Measurements from ENCODE around the gene SGPL1.
"Not testable (repeated sequence)": the region's sequence is repeated elsewhere in the genome, so short reads cannot be mapped to it uniquely, and the experiment has no call there.

The SGPL1 gene

DNA sequence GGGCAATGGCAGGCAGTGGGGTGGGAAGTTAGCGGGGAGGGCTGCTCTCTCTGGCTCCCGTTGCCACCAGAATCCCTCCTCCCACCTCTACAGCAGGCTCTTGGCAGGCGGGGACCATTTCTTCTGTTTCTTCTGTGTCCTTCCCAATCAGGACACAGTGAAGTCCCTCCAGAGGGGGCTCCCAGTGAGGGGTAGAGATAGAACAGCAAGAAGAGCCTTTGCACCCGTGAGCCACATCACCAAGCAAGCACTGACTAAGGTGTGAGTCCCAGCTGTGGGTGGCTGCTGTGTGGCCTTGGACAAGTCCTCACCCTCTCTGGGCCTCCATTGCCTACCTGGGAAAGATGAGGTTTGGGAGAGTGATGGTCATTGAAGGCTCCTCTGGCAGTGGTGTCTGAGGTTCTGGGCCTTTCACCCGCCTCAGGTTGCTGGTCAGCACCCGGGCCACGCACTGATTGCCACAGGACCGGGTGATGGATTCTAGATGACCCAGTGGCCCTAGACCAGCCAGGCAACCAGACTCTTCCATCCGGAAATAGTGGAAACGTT is 98.6 kb downstream of the SGPL1 start:
- no peaks in the 10 kb centered on the region for H3K9me3 ChIP-seq (ENCODE audit: insufficient read depth, low read depth, low read length)
- no peaks in the 10 kb centered on the region for H3K36me3 ChIP-seq (ENCODE audit: insufficient read depth, low read depth, low read length)
- H3K27me3 ChIP-seq (ENCODE audit: insufficient read depth, low read length) = no peaks in the 10 kb centered on the region; the same call in 1 of the 2 replicates
- no peak overlapping the region for H3K9ac ChIP-seq (ENCODE audit: low read depth, low read length)
- H3K4me1 ChIP-seq (ENCODE audit: insufficient read depth, low read length) = no peaks in the 10 kb centered on the region
- no peak overlapping the region for H3K4me3 ChIP-seq (ENCODE audit: low read length)
- H3K27ac ChIP-seq (ENCODE audit: low read length) = no peak overlapping the region

DNA sequence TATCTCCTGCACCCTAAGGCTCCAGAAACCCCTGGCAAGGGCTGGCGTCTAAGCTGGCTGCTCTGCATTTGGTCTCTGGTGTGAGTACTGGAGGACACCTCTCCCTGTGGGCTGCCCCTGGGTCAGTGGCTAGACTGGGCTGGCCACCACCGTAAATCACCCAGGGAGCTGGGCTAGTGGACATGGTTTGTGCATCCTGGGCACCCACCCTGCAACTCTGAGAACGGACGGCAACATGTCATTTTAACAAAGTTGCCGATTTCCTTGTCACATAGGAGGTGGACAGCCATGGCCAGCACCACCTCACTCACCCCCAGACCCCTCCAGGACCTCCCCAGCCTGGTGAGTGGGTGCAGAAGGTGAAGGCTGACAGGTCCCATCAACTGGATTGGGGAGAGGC is 99.5 kb downstream of the SGPL1 start:
- Histone ChIP-seq H3K4me1 (ENCODE audit: insufficient read depth, low read length) (no peaks in the 10 kb centered on the region), H3K4me3 (ENCODE audit: low read length) (no peak overlapping the region), H3K9ac (ENCODE audit: low read depth, low read length) (no peak overlapping the region), H3K27me3 (ENCODE audit: insufficient read depth, low read length) (no peaks in the 10 kb centered on the region; the same call in 1 of the 2 replicates), H3K9me3 (ENCODE audit: insufficient read depth, low read depth, low read length) (no peaks in the 10 kb centered on the region), H3K27ac (ENCODE audit: low read length) (no peak overlapping the region), H3K36me3 (ENCODE audit: insufficient read depth, low read depth, low read length) (no peaks in the 10 kb centered on the region)

GRCh38 chr10:70915806-70916205 is 100.1 kb downstream of the SGPL1 start:
- no peaks in the 10 kb centered on the region for H3K36me3 ChIP-seq (ENCODE audit: insufficient read depth, low read depth, low read length)
- H3K9ac ChIP-seq (ENCODE audit: low read depth, low read length) = no peak overlapping the region
- no peaks in the 10 kb centered on the region for H3K9me3 ChIP-seq (ENCODE audit: insufficient read depth, low read depth, low read length)
- no peak overlapping the region for H3K4me3 ChIP-seq (ENCODE audit: low read length)
- no peaks in the 10 kb centered on the region; the same call in 1 of the 2 replicates for H3K27me3 ChIP-seq (ENCODE audit: insufficient read depth, low read length)
- no peak overlapping the region for H3K27ac ChIP-seq (ENCODE audit: low read length)
- no peaks in the 10 kb centered on the region for H3K4me1 ChIP-seq (ENCODE audit: insufficient read depth, low read length)

GRCh38 chr10:70916241-70916640 is 100.5 kb downstream of the SGPL1 start:
- H3K4me1 ChIP-seq (ENCODE audit: insufficient read depth, low read length) = no peaks in the 10 kb centered on the region
- H3K36me3 ChIP-seq (ENCODE audit: insufficient read depth, low read depth, low read length) = no peaks in the 10 kb centered on the region
- H3K9me3 ChIP-seq (ENCODE audit: insufficient read depth, low read depth, low read length) = no peaks in the 10 kb centered on the region
- H3K9ac ChIP-seq (ENCODE audit: low read depth, low read length) = no peak overlapping the region
- no peaks in the 10 kb centered on the region; the same call in 1 of the 2 replicates for H3K27me3 ChIP-seq (ENCODE audit: insufficient read depth, low read length)
- H3K4me3 ChIP-seq (ENCODE audit: low read length) = no peak overlapping the region
- no peak overlapping the region for H3K27ac ChIP-seq (ENCODE audit: low read length)

DNA sequence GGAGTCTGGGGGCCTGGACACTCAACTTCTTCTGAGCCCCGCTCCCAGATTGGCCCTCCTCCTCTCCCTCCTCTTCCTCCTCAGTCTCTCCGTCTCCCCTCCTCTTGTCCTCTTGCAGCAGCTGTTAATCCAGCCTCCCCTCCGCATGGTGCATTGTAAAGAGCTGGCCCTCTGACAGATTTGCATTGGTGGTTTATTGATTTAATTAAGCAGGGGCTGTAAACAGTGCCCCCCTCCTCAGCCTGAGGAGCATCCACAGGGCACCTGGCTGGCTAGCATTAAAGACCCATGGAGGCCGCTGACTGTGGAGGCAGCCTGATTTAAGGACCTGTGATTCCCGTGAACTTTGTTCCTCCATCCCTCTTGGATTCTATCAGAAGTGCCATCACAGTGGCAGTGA is 101.5 kb downstream of the SGPL1 start:
- no peaks in the 10 kb centered on the region; the same call in 1 of the 2 replicates for H3K27me3 ChIP-seq (ENCODE audit: insufficient read depth, low read length)
- no peaks in the 10 kb centered on the region for H3K9me3 ChIP-seq (ENCODE audit: insufficient read depth, low read depth, low read length)
- no peak overlapping the region for H3K27ac ChIP-seq (ENCODE audit: low read length)
- no peaks in the 10 kb centered on the region for H3K36me3 ChIP-seq (ENCODE audit: insufficient read depth, low read depth, low read length)
- H3K4me1 ChIP-seq (ENCODE audit: insufficient read depth, low read length) = no peaks in the 10 kb centered on the region
- no peak overlapping the region for H3K9ac ChIP-seq (ENCODE audit: low read depth, low read length)
- H3K4me3 ChIP-seq (ENCODE audit: low read length) = no peak overlapping the region

DNA sequence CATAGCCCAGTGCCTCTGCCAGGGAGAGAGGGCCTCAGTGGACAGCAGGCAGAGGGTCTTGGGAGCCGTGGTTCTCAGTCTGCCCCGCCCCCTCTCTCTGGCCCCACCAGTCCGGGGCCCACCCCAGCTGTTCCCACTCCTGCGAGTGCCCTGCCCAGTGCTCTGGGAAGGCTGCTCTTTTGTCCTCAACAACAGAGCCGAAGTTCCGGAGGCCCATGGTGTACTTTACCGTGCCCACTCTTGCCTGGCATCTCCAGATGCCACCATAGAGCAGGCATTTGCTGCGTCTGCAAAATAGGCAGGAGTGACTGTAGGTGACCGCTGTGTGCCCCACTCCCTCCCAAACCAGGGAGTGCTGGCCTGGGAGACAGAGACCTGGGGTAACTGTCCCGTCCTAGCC is 101.9 kb downstream of the SGPL1 start:
- no peak overlapping the region for H3K9ac ChIP-seq (ENCODE audit: low read depth, low read length)
- no peak overlapping the region for H3K27ac ChIP-seq (ENCODE audit: low read length)
- H3K9me3 ChIP-seq (ENCODE audit: insufficient read depth, low read depth, low read length) = no peaks in the 10 kb centered on the region
- no peaks in the 10 kb centered on the region; the same call in 1 of the 2 replicates for H3K27me3 ChIP-seq (ENCODE audit: insufficient read depth, low read length)
- no peak overlapping the region for H3K4me3 ChIP-seq (ENCODE audit: low read length)
- H3K36me3 ChIP-seq (ENCODE audit: insufficient read depth, low read depth, low read length) = no peaks in the 10 kb centered on the region
- H3K4me1 ChIP-seq (ENCODE audit: insufficient read depth, low read length) = no peaks in the 10 kb centered on the region

- H3K36me3 ChIP-seq (ENCODE audit: insufficient read depth, low read depth, low read length) = no peaks in the 10 kb centered on the region
- no peaks in the 10 kb centered on the region for H3K9me3 ChIP-seq (ENCODE audit: insufficient read depth, low read depth, low read length)
- H3K27ac ChIP-seq (ENCODE audit: low read length) = no peak overlapping the region
- H3K27me3 ChIP-seq (ENCODE audit: insufficient read depth, low read length) = no peaks in the 10 kb centered on the region
- no peak overlapping the region for H3K9ac ChIP-seq (ENCODE audit: low read depth, low read length)
- H3K4me3 ChIP-seq (ENCODE audit: low read length) = no peak overlapping the region
- no peaks in the 10 kb centered on the region for H3K4me1 ChIP-seq (ENCODE audit: insufficient read depth, low read length)
Measured at GRCh38 chr10:70918851-70919530, 103.2 kb downstream of the SGPL1 start.

- H3K9ac ChIP-seq (ENCODE audit: low read depth, low read length); H3K27ac ChIP-seq (ENCODE audit: low read length); H3K4me3 ChIP-seq (ENCODE audit: low read length); H3K9me3 ChIP-seq (ENCODE audit: insufficient read depth, low read depth, low read length); H3K36me3 ChIP-seq (ENCODE audit: insufficient read depth, low read depth, low read length); H3K27me3 ChIP-seq (ENCODE audit: insufficient read depth, low read length); H3K4me1 ChIP-seq (ENCODE audit: insufficient read depth, low read length): not testable (repeated sequence)
Measured at GRCh38 chr10:70919906-70920305, 104.2 kb downstream of the SGPL1 start.

GRCh38 chr10:70920519-70920918 is 104.8 kb downstream of the SGPL1 start:
- Histone ChIP-seq H3K4me3 (ENCODE audit: low read length) (no peak overlapping the region), H3K4me1 (ENCODE audit: insufficient read depth, low read length) (no peaks in the 10 kb centered on the region), H3K27ac (ENCODE audit: low read length) (no peak overlapping the region), H3K9me3 (ENCODE audit: insufficient read depth, low read depth, low read length) (no peaks in the 10 kb centered on the region), H3K27me3 (ENCODE audit: insufficient read depth, low read length) (0 out of 2 replicates have a peak, but pooled peaks cover 3% of the 10 kb centered on the region), H3K9ac (ENCODE audit: low read depth, low read length) (no peak overlapping the region), H3K36me3 (ENCODE audit: insufficient read depth, low read depth, low read length) (no peaks in the 10 kb centered on the region)

GRCh38 chr10:70921285-70921684 is 105.5 kb downstream of the SGPL1 start:
- no peaks in the 10 kb centered on the region for H3K9me3 ChIP-seq (ENCODE audit: insufficient read depth, low read depth, low read length)
- no peak overlapping the region for H3K4me3 ChIP-seq (ENCODE audit: low read length)
- no peak overlapping the region for H3K27ac ChIP-seq (ENCODE audit: low read length)
- H3K36me3 ChIP-seq (ENCODE audit: insufficient read depth, low read depth, low read length) = no peaks in the 10 kb centered on the region
- no peaks in the 10 kb centered on the region for H3K4me1 ChIP-seq (ENCODE audit: insufficient read depth, low read length)
- H3K9ac ChIP-seq (ENCODE audit: low read depth, low read length) = no peak overlapping the region
- 0 out of 2 replicates have a peak, but pooled peaks cover 3% of the 10 kb centered on the region for H3K27me3 ChIP-seq (ENCODE audit: insufficient read depth, low read length)

DNA sequence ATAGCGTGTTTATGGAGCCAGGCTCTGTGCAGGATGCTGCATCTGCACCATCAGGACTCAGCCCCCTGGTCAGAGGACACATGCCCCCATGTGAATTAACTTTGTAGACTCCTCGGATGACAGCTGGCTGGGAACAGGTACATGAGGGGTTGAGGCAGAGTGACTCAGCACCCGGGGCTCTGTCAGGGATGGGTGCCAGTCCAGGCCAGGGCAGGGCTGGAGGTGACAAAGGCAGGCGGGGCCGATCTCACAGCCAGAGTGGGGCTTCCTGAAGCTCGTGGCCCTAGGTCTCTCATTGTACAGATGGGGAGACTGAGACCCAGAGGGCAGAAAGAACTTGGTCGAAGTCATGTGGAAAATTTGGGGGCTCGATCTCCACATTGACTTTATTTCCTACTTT is 107.9 kb downstream of the SGPL1 start:
- Histone ChIP-seq H3K4me3 (ENCODE audit: low read length) (no peak overlapping the region), H3K9me3 (ENCODE audit: insufficient read depth, low read depth, low read length) (no peaks in the 10 kb centered on the region), H3K27ac (ENCODE audit: low read length) (no peak overlapping the region), H3K9ac (ENCODE audit: low read depth, low read length) (no peak overlapping the region), H3K27me3 (ENCODE audit: insufficient read depth, low read length) (0 out of 2 replicates have a peak, but pooled peaks cover 3% of the 10 kb centered on the region), H3K4me1 (ENCODE audit: insufficient read depth, low read length) (no peaks in the 10 kb centered on the region), H3K36me3 (ENCODE audit: insufficient read depth, low read depth, low read length) (no peaks in the 10 kb centered on the region)
